Medulla oblongata (tissue), 1 donor: ENCODE results near the gene PP2D1.
"Not testable (repeated sequence)": the region's sequence is repeated elsewhere in the genome, so short reads cannot be mapped to it uniquely, and the experiment has no call there.

ENCODE experiments used
- DNase-seq: peaks from one replicate; pipeline ENCODE4 v3.0.0-alpha.2; 2015; ENCODE audit errors: extremely low spot score

PP2D1 gene

DNA sequence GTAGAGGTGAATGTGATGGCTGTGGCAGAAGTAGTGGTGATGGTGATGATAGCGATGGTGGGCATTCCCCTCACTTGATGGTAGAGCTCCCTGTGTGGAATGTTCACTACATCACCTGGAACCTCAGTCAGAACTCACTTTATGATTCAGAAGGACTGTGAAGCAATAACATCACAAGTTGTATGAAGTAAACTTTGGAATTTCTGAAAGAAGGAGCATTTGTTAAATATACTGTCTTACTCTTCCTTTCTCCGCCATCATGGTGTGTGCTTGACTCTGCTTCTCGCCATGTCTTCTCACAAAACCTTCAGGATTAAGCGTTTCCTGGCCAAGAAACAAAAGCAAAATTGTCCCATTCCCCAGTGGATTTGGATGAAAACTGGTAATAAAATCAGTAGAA, at the start of gene PP2D1:
PP2D1 (minus strand) TSS at position 101 of the 400 bp plus-strand sequence. CDS start 192 bp downstream, outside the sequence.
- DNase-seq = no peak

- DNase-seq = no peak
Observed at GRCh38 chr3:20060974-20061685, 49.1 kb upstream of the PP2D1 start.

DNA sequence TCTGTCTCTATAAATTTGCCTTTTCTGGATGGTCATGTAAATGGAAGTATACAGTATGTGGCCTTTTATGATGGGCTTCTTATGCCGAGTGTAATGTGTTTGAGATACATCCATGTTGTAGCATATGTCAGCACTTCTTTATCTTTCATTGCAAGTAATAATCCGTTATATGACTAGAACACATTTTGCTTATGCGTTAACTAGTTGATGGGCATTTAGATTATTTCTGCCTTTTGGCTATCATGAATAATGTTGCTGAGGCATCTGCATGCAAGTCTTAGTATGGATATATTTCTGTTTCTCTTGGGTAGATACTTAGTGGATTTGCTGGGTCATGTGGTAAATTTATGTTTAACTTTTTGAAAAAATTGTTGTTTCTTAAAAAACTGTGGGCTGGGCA, 47.9 kb upstream of the PP2D1 start:
- no peak for DNase-seq

GRCh38 chr3:20057612-20058180, 45.6 kb upstream of the PP2D1 start:
- no peak for DNase-seq

DNA sequence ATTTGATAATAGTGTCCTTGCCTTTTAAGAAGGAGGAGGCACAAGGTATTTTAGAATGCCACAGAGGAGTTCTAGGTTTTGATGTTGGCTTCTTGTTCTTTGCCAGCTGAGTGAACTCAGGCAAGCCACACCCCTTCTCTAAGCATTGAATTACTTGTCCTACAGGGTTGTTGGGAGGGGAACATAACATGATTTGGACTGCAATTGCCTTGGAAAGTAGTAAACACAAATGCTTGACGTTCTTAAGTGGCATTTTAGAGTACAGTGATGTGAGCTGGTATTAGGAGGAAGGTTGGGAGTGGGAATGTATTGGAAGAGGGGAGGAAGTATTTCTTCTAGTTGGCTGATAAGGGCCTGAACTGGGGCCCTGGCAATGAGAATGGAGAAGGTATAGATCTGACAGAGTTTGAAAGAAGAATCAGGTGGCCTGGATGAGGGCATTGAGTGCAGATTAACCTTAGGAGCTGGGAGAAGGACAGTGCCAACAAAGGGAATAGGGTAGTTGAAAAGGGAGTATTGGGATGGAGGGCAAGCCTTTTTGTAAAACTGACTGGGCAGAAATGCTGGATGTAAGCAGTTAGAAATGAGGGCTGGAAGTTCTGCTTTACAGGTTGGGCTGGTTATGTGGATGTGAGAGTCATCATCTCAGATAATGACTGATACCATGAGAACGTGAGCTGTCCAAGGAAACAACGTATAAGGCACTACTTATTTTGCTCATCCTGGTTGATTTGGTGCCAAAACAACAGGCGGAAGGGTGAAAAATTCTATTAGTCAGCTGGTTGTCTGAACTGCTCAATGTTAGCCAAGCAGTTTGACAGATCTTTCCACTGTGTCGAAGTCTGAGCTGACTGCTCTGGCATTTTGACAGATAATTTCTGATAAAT, 44.9 kb upstream of the PP2D1 start:
- no peak for DNase-seq

DNA sequence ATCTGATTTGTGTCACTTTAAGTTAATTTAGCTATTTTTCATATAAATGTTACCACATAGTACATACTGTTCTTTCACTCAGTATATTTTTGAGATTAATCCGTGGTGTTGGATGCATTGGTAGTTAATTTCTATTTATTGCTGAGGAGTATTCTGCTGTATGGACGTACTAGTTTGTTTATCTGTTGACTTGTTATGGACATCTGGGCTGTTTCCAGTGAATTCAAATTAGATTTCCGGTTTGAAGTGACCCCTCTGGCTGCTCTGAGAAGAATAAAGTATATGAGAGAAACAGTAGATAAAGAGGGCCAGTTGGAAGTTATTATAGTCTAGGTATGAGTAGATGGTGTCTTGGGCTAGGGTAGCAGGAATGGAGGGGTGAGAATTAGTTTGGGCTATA, 43.8 kb upstream of the PP2D1 start:
- DNase-seq = no peak

DNA sequence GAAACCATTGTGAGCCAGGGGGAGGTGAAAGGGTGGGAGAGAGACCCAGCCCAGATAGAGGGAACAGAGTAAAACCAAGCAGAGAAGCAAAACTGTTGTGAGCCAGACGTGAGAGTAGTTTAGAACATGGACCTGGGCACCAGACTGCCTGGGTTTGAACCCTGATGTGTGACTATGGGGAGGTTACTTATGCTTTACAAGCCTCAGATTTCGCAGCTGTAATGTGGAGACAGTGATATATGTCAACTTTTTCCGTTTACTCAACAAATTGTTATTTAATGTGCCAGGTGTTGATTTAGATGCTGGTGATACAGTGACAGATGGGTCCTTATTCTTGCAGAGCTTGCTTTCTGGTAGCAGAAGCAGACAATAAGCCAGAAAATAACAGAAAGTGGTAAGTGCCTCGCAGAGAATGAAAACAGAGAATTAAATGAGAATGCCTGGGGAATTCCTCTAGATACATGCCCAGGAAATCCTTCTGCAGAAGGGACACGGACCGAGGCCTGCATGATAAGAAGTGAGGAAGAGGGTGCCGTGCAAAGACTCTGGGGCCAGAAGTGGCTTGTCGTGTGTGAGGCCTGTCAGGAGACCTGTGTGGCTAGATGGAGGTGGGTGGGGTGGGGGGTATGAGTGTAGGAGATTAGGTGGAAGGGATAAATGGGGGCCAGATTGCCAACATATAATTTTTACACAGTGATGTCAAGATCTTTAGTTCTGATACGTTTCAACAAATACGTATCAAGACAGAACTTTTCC, 43.1 kb upstream of the PP2D1 start:
- no peak for DNase-seq

- DNase-seq = no peak
Observed at GRCh38 chr3:20054549-20054987, 42.5 kb upstream of the PP2D1 start.

- no peak for DNase-seq
Observed at GRCh38 chr3:20052851-20053250, 40.8 kb upstream of the PP2D1 start.

GRCh38 chr3:20051123-20051806, 39.2 kb upstream of the PP2D1 start:
- DNase-seq = no peak

DNA sequence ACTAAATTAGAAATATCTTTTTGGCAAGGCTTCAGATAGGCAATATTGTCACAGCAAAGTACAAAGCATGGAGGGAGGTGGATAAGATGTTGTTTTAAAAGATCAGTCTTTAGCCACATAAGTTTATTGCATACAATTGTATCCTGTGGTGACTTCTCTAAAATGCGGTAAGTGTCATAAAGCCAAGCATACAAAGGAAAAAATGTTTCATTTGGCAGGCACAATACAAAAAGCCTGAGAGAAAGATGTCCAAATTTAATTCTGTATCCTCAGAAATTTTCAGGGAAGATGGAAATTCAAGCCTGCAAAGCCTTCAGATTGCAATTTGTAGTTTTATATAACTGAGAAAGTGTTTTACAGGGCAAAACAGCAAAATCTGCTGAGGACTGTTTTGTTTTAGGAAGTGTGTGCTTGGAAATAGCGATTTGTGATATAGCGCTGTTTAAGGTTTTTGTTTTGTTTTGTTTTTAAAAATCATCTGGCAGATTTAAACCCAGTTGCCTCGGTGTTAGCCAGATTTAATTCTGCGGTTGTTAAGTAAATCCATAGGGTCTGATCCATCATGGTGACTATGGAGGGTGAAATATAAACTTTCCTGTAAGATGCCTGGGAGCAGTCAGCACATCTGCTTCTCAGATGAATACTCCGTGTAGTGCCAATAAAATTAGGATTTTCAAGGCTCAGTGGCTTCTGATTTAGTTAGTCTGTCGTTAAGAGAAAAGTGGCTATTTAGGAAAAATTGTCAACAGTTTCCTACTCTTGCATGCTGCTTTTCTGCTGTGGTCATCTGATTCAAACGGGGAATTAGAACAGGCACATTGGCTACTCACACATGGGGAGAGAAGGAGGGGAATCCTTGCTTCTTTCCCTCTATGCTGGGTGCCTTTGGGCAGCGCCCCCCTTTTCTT, 36.2 kb upstream of the PP2D1 start:
- peak; percentile 71 for DNase-seq

DNA sequence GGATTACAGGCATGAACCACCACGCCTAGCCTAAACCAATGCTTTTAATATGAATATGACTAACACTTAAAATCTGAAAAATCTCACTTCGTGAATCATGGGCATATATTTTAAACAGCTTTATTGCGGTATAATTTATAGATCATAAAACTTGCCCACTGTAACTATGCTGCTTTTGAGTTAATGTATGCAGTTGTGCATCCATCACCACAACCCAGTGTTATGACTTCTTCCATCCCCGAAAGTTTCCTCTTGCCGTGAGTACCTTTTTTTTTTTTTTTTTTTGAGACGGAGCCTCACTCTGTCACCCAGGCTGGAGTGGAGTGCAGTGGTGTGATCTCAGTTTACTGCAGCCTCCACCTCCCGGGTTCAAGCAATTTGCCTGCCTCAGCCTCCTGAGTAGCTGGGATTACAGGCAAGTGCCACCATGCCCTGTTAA, 35.3 kb upstream of the PP2D1 start:
- no peak for DNase-seq

DNA sequence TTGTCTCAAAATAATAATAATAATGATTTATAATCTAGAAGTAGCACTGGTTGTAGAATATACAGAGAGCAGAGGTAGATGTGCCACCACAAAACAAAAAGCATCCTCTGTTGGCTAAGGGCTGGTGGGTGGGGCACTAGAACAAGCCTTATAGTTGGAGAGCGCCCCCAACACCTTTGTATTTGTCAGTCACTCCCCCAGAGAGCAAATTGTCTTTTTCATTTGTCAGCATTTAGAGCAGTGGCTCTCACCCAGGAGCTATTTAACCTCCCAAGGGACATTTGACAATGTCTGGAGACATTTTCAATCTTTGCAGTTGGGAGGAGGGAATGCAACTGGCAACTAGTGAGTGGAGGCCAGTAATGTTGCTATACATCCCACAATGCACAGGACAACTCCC, 34.5 kb upstream of the PP2D1 start:
- DNase-seq = no peak

DNA sequence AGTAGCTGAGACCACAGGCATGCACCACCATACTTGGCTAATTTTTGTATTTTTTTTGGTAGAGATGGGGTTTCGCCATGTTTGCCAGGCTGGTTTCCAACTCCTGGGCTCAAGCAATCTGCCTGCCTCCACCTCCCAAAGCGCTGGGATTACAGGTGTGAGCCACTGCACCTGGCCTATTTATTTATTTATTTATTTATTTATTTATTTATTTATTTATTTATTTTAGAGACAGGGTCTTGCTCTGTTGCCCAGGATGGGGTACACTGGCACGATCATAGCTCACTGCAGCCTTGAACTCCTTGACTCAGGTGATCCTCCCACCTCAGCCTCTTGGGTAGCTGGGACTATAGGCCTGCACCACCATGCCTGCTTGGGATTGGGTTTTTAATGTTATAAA, 33.1 kb upstream of the PP2D1 start:
- not testable (repeated sequence) for DNase-seq

DNA sequence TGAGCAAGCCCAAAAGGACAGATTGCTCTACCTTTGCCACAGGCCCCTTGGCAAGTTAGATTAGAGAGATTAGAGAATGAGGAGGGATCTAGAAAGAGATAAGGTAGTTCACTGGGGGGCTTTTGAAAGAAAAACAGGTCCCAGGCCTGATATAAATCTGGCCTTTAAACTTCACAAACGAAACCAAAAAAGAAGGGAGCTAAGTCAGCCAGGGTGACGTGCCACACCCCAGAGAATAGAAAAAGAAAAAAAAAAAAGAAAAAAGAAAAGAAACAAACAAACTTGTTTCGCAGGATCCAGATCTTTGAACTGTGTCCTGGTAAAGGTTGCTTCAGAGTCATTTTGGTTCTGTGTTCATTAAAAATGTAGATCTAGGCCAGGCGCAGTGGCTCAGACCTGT, 31.8 kb upstream of the PP2D1 start:
- no peak for DNase-seq

- peak; percentile 83 for DNase-seq
Observed at GRCh38 chr3:20043396-20043795, 31.3 kb upstream of the PP2D1 start.

- DNase-seq = no peak
Observed at GRCh38 chr3:20042331-20042730, 30.3 kb upstream of the PP2D1 start.

DNA sequence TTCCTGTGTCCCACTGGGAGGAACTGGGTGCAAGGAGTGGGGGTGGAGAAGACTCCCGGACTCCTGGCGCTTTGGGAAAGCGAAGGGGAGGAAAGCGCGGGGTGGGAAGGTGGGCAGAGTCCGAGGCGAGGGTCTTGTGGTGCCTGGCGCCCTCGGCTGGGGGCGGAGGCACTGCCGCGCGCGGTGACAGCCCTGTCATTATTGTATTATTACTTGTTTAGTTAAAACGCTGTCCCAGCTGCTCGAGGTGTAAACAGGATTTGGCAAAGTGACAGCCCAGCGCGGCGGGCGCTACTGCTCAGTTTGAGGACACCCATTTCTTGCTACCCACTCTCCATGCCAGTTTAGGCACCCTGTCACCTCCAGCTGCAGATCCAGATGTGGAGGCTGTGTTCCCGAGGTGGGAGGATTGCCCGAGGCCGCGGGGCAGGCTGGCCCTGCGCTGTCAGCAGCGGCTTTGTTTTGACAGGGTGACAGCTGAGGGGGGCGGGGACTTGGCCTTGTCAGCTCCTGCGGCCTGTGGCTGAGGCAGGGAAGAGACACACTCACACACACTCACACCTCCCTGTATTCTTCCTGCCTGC, 29.2 kb upstream of the PP2D1 start:
- peak; percentile 96 for DNase-seq

- peak; percentile 88 for DNase-seq
Observed at GRCh38 chr3:20040548-20041196, 28.6 kb upstream of the PP2D1 start.
